ENCODE results near the gene PLPP4. TPM values are rescaled to one million over a fixed set of nuclear protein-coding genes. Genes with fewer than 3 reads are reported as not detected.

Gene PLPP4
- total and polyA plus RNA-seq, 2 of the 13 experiments (the other 11 are each of a cell fraction or from before 2014, with no cell fraction given) = not detected

DNA sequence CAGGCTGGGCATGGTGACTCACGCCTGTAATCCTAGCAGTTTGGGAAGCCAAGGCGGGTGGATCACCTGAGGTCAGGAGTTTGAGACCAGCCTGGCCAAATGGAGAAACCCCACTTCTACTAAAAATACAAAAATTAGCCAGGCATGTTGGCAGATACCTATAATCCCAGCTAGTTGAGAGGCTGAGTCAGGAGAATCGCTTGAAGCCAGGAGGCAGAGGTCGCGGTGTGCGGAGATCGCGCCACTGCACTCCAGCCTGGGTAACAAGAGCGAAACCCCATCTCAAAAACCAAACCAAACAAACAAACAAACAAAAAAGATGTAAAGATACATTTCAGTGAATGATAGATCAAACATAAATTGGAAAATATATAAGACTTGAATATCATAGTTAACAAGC lies 105.9 kb downstream of the PLPP4 start (continued):
- no peak for TF ChIP-seq DMTF1 (CRISPR knock-in tag; IDR thresholded peaks at IDR 0.05)
- no peak for TF ChIP-seq ZFX (CRISPR knock-in tag; IDR thresholded peaks at IDR 0.05; ENCODE audit: low read depth)
- no peak for TF ChIP-seq CBX1 (IDR thresholded peaks at IDR 0.05; ENCODE audit: low read depth)
- TF ChIP-seq ZNF709 (CRISPR knock-in tag; IDR thresholded peaks at IDR 0.05) = no peak

DNA sequence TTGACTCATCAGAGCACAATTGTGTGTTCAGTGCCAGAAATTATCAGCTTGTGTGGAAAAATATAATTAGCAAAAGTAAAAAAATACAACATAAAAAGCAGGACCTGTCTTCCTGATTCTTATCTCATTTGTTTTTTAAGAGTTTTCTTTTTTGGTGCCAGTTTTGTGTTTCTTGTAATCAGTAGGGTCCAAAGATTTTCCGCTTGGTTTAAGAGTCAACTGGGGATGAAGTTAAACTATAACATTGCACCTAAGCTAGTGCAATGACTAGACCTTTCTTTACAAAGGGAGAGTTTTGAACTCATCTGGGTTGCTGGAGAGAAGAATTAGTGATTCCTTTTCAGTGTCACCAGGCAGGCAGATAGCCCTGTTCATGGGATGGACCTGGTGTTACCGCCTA lies 113.4 kb downstream of the PLPP4 start:
- TF ChIP-seq, protein P1, sequence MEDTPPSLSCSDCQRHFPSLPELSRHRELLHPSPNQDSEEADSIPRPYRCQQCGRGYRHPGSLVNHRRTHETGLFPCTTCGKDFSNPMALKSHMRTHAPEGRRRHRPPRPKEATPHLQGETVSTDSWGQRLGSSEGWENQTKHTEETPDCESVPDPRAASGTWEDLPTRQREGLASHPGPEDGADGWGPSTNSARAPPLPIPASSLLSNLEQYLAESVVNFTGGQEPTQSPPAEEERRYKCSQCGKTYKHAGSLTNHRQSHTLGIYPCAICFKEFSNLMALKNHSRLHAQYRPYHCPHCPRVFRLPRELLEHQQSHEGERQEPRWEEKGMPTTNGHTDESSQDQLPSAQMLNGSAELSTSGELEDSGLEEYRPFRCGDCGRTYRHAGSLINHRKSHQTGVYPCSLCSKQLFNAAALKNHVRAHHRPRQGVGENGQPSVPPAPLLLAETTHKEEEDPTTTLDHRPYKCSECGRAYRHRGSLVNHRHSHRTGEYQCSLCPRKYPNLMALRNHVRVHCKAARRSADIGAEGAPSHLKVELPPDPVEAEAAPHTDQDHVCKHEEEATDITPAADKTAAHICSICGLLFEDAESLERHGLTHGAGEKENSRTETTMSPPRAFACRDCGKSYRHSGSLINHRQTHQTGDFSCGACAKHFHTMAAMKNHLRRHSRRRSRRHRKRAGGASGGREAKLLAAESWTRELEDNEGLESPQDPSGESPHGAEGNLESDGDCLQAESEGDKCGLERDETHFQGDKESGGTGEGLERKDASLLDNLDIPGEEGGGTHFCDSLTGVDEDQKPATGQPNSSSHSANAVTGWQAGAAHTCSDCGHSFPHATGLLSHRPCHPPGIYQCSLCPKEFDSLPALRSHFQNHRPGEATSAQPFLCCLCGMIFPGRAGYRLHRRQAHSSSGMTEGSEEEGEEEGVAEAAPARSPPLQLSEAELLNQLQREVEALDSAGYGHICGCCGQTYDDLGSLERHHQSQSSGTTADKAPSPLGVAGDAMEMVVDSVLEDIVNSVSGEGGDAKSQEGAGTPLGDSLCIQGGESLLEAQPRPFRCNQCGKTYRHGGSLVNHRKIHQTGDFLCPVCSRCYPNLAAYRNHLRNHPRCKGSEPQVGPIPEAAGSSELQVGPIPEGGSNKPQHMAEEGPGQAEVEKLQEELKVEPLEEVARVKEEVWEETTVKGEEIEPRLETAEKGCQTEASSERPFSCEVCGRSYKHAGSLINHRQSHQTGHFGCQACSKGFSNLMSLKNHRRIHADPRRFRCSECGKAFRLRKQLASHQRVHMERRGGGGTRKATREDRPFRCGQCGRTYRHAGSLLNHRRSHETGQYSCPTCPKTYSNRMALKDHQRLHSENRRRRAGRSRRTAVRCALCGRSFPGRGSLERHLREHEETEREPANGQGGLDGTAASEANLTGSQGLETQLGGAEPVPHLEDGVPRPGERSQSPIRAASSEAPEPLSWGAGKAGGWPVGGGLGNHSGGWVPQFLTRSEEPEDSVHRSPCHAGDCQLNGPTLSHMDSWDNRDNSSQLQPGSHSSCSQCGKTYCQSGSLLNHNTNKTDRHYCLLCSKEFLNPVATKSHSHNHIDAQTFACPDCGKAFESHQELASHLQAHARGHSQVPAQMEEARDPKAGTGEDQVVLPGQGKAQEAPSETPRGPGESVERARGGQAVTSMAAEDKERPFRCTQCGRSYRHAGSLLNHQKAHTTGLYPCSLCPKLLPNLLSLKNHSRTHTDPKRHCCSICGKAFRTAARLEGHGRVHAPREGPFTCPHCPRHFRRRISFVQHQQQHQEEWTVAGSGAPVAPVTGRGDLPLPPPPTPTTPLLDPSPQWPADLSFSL (CRISPR knock-in tag; IDR thresholded peaks at IDR 0.05) = 0 out of 2 replicates have a peak, but pooled peaks have one; percentile 16
- no peak for TF ChIP-seq PHB2 (IDR thresholded peaks at IDR 0.05; ENCODE audit: partially characterized antibody)
- peak; percentile 60 for TF ChIP-seq PAXIP1 (CRISPR knock-in tag; conservative IDR thresholded peaks at IDR 0.05)
- in situ Hi-C loops (cut with HindIII; ENCODE audit: extremely low pct_ligation_motif_present, low pct_unique_long_range_greater_than_20kb) (no loop called here), intact Hi-C loops (cut with micrococcal nuclease; ENCODE audit: unreplicated experiment) (no loop called here)
- Histone ChIP-seq H2AFZ (ENCODE audit: low read length) (no peak overlapping the region), H3K27ac (ENCODE audit: extremely low read length, insufficient read depth, low read length) (peak overlapping the region; percentile 13), H4K20me1 (ENCODE audit: insufficient read depth, low read length) (no peaks in the 10 kb centered on the region), H3K9ac (ENCODE audit: insufficient read depth, low read depth, low read length) (no peak overlapping the region), H3K27me3 (ENCODE audit: control insufficient read depth in 1 of 2, insufficient read depth in 2 of 2, low read length in 2 of 2) (no peaks in the 10 kb centered on the region), H3K4me2 (ENCODE audit: low read depth, low read length) (peak overlapping the region; percentile 24; the same call in 1 of the 2 replicates), H3K4me3 (replicated peaks in 1 of 3; ENCODE audit: insufficient read depth in 1 of 3, low read depth in 2 of 3, low read length in 3 of 3) (no peak overlapping the region), H3K79me2 (ENCODE audit: insufficient read depth, low read length) (no peaks in the 10 kb centered on the region), H3K4me1 (ENCODE audit: insufficient read depth, low read length) (peaks cover 27% of the 10 kb centered on the region), H3K9me3 (ENCODE audit: low read length) (no peaks in the 10 kb centered on the region), H3K36me3 (replicated peaks in 1 of 2; ENCODE audit: control insufficient read depth in 1 of 2, insufficient read depth in 2 of 2, low read length in 2 of 2) (no peaks in the 10 kb centered on the region)
- ATAC-seq (peak; percentile 66), DNase-seq (ENCODE audit: low spot score) (no peak), FAIRE-seq (peak; percentile 26)
- BruUV-seq (replicated peaks) = no TSS peak
- ChIA-PET CTCF (ENCODE audit: low intra/inter-chr PET ratio, low total read pairs) (no interaction called here), POLR2A (no interaction called here)
- WGBS (ENCODE audit: low lambda C conversion rate) = 1% methylated on average over 2 of the region's 2 CpGs

Data from HepG2 (cell line).